Measurements from ENCODE around the gene MEGF6.

Gene MEGF6

DNA sequence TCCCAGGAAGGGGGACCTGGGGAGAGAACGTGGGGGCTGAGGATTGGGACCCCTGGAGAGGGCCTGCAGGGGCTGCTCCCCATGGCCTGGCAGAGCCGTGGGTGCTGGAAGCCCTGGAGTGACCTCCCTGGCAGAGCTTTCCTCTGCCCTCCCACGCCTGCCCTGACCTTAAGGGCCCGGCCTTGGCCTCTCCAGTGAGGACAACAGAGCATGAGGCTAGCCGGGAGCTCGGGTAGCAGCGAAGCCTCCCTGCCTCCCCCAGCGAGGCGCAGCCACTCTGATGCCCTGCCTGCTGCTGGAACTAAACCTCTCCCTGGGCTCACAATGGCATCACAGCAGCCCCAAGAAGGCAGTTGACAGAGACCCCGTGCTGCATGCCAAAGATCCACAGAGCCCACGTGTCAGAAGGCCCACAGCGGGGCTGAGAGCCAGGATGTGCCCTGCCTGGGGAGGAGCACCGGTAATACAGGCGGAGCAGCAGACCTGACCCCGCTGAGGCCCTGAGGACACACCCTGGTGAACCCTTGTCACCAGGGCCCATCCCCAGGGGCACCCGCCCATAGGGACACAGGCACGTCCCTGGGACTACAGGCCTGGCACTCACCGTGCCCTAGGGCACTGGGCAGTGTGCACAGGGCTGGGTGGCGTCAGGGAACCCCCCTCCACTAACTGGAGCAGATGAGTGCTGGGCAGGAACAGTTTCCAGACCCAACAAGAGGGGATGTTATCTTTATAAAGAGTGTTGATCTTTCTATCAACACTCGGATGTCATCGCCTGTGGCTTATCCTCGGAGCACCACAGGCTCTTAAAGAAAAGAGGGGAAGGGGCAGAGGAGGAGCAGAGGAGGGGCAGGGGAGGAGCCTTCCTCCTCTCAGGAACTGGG lies 108.4 kb downstream of the MEGF6 start:
- DNase-seq (ENCODE audit: low spot score), result no peak

DNA sequence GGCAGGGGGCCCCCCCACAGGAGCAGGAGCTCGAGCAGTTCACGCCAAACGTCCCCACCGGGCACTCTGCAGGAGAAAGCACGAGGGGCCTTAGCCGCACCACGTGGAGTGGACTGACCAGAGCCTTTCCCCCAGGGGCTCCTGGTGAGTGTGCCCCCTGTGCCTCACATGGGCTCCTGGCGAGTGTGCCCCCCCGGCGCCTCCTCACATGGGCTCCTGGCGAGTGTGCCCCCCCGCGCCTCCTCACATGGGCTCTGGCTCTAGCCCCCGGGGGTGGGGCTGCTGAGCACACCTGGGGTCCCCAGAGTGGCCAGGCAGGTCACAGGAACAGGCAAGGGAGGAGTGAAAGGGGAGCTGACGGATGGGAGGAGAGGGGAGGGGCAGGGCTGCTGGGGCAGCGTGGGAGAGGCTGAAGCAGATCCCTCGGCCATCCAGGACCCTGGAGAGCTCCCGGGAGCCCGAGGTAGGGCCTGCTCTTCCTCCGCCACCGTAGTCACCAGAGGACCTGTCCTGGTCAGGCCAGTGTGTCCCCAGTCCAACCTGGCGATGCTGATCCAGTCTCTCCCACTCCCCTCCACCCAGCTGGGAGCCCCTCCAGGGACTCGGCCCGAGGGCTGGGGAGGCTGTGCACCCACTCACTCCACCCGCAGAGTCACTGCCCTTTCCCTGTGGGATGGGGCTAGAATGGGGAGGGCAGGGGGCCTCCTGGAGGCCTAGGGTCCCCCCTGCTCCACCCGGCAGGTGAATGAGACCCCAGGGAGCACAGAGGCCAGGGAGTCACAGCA lies 109.3 kb downstream of the MEGF6 start:
- peak; percentile 6 for DNase-seq (ENCODE audit: low spot score)

DNA sequence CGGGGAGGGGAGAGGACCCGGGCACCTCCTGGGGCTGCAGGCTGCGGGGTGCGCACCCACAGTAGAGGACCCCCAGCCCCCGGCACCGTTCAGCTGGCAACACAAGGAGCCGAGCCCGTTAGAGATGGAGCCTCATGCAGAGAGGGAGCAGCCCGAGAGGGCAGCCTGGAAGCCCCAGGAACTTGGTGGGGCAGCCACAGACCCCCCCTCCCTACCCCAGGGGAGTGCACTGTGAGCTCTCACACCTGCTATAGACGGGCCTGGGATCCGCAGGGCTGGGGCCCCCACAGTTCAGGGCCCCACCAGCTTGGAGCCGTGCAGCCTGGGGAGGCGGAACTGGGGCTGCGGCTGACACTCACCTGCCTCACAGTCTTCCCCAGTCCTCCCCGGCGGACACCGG lies 109.9 kb downstream of the MEGF6 start:
- no peak for DNase-seq (ENCODE audit: low spot score)

DNA sequence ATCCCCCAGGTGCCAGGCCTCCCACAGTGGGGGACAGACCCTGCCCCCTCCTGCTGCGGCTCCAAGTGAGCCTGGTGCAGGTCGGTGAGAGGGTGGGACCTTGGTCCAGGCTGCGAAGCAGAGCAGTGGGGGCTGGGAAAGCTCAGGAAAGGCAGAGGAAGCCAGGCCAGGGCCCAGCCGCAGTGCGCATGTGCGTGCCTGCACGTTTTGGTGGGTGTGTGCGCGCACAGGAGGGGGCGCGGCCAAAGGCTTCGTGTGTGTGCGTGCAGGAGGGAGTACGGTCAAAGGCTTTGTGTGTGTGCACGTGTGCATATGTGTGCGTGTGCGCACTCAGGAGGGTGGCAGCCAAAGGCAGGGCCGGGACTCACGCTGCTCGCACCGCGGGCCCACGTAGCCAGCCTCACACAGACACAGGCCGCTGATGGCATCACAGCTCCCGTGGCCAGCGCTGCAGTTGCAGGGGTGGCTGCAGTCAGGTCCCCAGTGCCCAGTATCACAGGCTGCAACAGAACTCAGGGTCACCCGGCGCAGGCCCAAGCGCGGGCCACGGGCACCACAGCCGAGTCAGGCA lies 111.0 kb downstream of the MEGF6 start:
- DNase-seq (ENCODE audit: low spot score), result no peak

DNA sequence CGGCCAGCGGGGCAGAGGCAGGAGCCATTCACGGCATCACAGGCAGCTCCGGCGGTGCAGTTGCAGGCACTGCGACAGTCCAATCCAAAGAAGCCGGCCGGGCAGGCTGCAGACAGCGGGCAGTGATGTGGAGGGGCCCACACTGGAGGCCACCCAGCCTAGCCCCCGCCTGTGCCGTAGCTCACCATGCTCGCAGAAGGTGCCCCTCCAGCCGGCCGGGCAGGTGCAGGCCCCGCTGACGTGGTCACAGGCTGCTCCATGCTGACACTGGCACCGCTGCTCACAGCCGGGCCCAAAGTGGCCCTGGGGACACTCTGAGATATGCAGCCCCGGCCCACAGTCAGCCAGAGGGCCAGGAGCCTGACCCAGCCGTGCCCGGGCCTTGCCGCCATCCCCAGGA lies 111.7 kb downstream of the MEGF6 start:
- no peak for DNase-seq (ENCODE audit: low spot score)

DNA sequence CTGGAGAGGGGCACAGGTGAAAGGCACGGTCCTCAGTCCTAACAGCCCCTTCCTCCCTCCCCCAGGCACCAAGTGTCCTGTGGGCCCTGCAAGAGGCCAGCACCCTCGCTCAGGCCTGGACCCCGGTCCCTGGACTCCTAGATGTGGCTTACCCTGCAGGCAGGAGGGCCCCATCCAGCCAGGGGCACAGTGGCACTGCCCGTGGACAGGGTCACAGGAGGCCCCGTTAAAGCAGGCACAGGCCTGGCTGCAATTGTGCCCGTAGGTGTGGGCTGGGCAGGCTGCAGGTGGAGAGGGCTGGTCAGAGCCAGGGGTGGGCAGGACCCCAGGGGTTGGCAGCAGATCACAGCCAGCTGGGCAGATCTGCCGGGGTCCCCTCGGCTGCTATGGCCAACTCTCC lies 112.3 kb downstream of the MEGF6 start:
- DNase-seq (ENCODE audit: low spot score), result no peak

DNA sequence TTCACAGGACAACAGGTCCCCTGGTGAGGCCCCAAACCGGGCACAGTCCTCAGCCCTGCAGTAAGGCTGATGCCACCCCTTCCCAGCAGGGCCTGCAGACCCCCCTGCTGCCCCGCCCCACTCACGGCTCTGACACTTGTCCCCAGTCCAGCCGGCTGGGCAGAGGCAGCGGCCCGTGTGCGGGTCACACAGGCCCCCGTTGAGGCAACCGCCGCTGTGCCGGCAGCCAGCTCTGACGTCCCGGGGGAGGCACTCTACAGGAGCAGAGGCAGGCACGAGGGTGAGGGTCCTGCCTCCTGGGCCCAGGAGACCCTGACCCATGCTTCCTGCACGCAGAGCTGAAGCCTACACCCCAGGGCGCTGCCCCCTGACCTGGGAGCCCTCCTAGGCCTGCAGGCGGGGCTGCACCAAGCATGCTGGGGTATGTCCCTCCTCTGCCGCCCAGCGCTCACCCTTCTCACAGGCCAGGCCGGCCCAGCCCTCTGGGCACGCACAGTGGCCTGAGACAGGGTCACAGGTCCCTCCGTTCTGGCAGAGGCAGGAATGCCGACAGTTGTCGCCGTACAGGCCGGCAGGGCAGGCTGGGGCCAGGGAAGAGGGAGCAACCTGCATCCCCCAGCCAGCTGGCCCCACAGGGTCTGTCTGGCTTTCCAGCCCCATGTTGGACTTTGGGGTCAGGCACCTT lies 112.9 kb downstream of the MEGF6 start:
- no peak for DNase-seq (ENCODE audit: low spot score)

DNA sequence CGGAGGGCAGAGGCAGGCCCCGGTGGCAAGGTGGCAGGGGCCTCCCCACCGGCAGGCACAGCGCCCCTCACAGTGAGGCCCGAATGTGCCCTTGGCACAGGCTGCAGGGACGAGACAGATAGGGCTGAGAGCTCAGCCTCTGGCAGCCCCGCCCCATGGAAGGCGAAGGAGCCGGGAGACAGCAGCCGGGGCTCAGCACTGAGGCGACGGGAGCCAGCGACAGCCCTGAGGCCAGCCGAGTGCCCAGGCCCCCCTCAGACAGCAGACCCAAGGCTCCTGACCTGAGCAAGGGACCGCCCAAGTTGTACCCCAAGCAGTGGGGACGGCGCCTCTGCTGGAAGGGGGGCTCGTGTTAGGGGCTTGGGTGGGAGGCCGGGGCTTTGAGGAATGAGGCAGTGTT lies 113.8 kb downstream of the MEGF6 start:
- DNase-seq (ENCODE audit: low spot score), result no peak

DNA sequence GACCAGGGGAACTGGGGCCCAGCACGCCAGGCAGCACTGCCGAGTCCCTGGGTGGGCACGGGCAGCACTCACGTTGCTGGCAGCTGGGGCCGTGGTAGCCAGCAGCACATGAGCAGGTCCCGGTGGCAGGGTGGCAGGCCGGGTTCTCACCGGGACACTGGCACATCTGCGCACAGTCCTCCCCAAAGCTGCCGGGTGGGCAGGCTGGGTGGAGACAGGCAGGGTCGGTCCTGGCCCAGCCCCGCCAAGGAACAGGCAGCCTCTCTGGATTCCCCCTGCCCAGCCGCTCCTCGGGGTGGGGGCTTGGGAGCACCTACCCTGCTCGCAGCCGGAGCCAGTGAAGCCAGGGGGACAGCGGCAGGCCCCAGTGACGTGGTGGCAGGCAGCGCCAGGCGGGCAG lies 114.4 kb downstream of the MEGF6 start:
- no peak for DNase-seq (ENCODE audit: low spot score)

DNA sequence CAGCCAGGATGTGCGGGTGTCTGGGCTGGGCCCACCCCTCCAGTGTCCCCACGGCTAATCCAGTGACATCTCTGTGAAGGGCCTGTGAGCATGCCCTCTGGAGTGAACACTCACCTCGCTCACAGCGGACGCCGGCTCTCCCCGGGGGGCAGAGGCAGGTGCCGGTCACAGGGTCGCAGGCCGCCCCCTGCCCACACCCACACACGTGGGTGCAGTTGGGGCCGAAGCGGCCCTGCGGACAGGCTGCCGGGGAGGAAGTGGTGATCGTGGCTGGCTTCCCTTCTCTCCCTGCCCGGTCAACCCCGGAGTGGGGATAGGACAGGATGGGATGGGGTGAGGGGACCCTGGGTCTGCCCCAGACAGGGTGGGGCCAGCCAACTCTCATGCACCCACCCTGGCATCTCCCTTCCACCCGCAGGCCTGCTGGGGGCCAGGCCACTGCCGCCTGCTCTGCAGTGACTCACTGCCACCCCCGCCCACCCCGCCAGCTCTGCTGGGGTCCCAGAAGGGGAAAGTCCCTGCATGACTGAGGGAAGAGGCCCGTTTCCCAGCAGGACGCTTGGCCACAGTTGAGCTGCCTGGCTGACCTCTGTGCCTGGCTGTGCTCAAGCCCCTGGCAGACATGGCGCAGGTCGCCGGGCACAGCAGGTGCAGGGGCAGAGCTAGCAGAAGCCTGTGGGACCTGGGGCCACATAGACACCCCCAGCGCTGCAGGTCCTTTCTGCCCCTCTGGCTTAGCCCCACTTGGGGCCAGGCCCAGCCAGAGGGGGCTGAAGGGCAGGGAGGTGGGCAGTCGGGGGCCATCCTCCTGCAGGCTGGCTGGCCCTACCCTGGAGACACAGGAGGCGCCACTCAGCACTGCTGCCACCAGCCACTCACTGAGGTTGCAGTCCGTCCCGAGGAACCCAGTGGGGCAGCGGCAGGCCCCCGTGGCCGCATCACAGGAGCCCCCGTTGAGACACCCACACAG lies 115.2 kb downstream of the MEGF6 start:
- no peak for DNase-seq (ENCODE audit: low spot score)

DNA sequence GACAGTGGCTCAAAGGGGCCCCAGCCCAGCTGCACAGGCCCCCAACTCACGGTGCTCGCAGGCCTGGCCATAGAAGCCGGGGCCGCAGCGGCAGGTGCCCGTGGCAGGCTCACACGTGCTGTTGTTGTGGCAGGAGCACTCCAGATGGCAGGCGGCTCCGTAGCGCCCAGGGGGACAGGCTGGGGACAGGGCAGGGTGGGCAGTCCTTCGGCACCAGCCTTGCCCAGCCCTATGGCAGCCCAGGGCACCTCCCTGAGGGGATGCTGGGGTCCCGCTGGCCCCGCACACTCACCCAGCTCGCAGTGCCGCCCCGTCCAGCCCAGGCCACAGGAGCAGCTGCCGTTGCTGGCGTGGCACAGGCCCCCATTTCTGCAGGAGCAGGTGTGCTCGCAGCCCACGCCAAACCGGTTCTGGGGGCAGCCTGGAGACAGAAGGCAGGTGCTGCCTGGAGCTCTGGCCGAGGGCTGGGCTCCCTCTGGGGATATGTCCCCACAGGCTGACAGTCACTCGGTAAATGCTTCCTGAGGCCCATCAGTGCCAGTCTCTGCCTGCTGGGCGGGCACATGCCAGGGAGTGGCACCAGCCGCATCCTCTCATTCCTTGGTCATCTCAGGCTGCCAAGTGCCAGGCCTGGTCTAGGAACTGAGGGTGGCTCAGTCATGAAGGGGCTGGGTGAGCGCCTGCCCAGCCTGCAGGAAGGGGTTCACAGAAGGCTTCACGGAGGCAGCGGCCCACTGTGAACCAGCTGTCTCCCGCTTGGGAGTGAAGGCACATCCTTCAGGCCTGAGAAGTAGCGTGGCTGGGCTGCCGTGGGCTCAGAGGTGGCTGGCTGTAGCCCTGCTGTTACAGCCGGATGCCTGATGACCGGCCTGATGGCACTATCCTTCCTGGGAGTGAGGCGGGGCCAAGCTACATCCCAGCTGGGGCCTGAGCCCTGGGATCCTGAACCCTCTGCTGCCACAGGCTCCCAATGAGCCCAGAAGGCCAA lies 116.7 kb downstream of the MEGF6 start:
- no peak for DNase-seq (ENCODE audit: low spot score)

DNA sequence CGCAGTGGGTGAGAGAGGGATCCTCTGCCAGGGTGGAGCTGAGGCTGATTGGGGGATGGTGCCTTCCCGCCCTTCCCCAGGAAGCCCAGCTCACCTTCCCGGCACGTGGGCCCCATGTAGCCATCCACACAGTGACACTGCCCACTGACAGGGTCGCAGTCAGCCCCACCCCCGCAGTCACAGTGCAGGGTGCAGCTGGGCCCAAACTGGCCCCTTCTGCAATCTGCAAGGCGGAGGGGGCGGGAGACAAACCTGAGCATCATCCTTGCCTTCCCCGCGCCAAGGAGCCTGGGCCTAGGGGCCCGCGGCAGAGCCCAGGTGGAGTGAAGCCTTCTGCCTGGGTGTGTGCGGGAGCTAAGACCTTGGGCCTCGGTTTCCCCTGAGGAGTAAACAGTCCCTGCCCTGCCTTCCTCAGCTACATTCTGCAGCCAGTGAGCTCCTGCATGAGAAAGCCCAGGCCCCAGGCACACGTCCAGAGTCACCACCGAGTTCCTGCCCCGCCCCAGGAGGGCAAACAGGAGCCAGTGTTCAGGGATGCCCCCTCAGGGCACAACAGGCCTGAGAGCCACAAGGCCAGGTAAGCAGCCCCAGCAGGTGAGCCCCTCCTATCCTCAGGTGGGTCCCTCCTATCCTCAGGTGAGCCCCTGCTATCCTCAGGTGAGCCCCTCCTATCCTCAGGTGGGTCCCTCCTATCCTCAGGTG lies 118.6 kb downstream of the MEGF6 start:
- DNase-seq (ENCODE audit: low spot score), result no peak

DNA sequence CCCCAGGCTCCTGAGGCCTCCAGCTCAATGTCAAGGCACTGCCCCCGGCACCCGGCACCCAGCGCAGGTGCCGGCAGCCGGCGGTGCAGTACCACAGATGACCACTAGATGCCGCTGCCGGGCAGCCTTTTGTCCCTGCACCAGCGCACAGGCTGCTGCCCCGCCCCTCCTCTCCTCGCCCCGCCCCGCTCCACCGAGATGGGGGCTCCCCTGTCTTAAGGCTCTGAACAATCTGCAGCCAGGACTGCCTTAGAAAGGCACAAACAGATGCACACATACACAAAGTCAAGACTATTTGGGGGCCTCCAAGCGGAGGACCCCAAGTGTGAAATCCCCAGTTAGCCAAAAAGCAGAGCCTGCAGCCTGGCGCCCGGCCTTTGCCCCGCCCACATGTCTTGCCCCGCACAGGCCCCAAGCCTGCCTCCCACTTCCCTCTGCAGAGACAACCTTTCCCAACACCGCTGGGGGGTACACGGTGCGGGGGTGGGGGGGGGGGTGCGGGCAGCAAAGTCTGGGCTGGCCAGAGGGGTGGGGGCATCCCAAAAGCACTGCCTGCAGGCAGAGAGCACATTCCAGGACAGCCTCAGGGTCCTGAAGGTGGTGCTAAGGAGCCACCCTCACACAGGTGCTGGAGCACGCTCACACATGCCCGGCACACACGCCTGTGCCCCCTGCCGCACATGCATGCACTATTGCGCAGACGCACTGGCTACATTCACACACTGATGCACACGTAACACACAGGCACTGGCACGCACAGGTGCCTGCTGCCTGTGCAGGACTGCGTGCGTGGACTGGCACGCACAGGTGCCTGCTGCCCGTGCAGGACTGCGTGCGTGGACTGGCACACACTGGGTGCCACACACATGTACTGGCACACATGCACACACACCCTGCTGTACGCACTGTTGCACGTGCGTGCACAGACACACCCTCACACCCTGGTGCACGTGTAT lies 119.7 kb downstream of the MEGF6 start:
- DNase-seq (ENCODE audit: low spot score), result peak; percentile 71

DNA sequence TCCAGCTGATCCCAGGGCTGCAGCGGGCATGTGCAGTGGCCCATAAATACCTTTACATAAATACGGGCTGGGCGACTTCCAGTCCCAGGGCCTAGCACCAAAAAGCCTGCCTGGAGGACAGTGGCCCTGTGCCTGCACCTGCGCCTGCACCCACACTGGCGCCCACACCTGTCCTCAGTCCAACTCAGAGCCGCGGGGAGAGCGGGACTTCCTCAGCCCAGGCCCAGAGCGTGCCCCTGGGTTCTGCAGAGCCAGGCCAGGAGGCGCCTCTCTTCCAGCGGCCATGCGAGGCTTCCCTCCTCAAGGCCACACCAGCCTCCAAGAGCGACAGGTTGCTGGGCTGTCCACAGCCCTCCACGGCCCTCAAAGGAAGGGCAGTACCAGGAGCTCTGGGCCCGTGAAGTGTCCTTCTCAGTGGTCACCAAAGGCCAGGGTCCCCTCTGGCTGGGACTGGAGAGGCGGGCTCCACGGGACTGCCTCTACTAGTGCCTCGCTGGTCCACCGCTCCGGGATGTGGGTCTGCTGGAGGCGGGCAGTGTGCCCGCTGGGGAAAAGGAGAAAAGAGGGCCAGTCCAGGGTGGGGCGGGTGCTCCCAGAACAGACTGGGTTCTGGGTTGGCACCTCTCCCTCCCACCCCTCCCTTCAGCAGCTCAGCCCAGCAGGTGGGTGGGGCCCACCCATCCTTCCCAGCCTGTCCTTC lies 121.1 kb downstream of the MEGF6 start:
- DNase-seq (ENCODE audit: low spot score), result no peak

DNA sequence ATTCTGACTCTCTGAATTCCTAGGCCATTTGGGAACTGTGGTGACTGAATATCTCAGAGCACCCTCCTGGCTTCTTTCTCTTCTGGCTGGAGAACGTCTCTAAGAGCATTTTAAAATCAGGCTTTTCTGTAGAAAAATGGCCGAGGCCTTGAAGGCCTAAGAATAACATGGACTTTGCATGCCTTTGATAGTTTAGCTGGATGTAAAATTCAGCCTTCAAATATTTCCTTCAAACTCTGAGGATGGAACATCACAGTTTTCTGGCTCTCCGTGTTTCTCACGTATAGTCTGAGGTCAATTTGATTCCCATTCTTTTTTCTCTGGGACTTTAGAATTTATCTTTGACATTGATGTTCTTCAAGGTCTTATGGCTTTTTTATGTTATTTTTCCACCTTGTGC lies 122.9 kb downstream of the MEGF6 start:
- DNase-seq (ENCODE audit: low spot score), result no peak

DNA sequence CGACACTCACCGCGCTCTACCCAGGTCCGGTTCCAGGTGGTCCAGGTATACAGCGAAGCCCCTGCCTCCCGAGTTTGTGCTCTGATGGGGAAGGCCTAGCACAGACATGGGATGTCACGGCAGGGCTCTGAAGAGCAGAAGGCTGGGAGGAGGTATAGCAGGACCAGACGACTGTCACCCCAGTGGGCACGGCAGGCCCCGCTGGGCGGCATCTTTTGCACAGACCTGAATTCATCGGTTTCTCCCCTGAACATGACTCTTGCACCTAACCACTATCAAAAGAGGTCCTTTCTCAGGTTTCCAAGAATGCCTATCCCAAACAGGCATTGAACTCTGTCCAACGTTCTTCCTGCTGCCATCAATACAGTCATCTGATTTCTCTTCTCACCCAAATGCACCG lies 126.3 kb downstream of the MEGF6 start:
- DNase-seq (ENCODE audit: low spot score), result no peak

DNA sequence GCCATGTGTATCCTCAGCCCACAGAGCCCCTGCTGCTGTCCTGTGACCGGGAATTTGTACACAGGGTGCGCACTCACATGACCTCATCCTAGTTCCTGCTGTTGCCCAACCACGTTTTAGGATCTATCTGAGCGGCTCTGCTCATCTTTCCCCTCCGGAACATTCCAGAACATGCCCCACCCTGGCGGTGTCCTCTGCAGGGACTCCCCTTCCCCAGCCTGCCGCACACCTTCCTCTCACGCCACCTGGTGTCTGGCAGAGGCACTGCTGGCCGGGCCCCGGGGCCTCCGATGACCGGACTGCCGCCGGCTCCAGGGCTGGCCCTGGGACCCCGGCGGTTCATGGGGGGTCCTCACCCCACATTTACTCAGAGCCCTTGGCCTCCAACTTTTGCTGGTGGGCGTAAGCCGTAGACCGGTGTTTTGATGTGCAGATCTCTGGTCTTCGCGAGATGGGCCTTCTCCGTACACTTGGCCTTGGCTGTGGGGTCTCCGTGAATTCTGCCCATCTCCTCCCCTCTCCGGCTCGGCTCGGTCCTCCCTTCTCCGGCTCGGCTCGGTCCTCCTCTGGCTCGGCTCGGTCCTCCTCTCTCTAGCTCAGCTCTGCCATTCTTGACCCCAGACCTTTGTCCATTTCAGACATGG lies 127.4 kb downstream of the MEGF6 start:
- DNase-seq (ENCODE audit: low spot score), result peak; percentile 5
